Stimulated activated naive CD8-positive, alpha-beta T cell treated with anti-CD3 and anti-CD28 coated beads, Interleukin-15, Interleukin-2, amounts not matched to agents 100 ng/mL and 50 ng/mL, for 24 hours (primary cell): ENCODE results near the gene TTLL10.
A peak's percentile ranks its signal among the peaks of the same experiment; 100 is the strongest.
"Not testable (repeated sequence)": the region's sequence is repeated elsewhere in the genome, so short reads cannot be mapped to it uniquely, and the experiment has no call there.

Experiments used
- H3K27ac Mint-ChIP-seq: one replicate; pipeline ENCODE4 v1.8.0; 2021; ENCODE audit warnings: mild to moderate bottlenecking, mixed read lengths
- H3K27me3 Mint-ChIP-seq: one replicate; pipeline ENCODE4 v1.8.0; 2021; ENCODE audit warnings: mixed read lengths
- H3K36me3 Mint-ChIP-seq: one replicate; pipeline ENCODE4 v1.8.0; 2021; ENCODE audit warnings: low read depth, mixed read lengths
- H3K4me1 Mint-ChIP-seq: one replicate; pipeline ENCODE4 v1.8.0; 2021; ENCODE audit warnings: low read depth, mixed read lengths
- H3K4me3 Mint-ChIP-seq: one replicate; pipeline ENCODE4 v1.8.0; 2021; ENCODE audit warnings: mild to moderate bottlenecking, mixed read lengths
- H3K9me3 Mint-ChIP-seq: one replicate; pipeline ENCODE4 v1.8.0; 2021; ENCODE audit warnings: mixed read lengths

Gene TTLL10

DNA sequence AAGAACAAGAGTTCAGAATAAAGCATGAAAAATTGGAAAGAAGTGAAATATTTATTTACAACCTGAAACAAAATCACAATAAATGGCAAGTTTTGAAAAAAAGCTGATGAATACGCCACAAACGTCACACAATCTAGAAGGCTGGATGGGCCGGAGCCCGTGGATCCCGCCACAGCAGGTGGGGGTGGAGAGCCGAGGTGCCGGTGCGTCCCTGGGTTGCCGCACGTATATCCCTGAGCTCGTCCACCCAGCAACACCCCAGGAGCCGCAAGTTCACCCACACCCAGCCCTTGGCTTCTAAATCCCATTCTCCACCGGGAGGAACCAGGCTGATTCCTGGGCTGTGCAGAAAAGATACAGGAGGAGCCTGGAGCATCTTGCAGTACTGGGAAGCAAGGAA is 25.6 kb upstream of the TTLL10 start:
- H3K4me1 Mint-ChIP-seq = peaks cover 13% of the 10 kb centered on the region

DNA sequence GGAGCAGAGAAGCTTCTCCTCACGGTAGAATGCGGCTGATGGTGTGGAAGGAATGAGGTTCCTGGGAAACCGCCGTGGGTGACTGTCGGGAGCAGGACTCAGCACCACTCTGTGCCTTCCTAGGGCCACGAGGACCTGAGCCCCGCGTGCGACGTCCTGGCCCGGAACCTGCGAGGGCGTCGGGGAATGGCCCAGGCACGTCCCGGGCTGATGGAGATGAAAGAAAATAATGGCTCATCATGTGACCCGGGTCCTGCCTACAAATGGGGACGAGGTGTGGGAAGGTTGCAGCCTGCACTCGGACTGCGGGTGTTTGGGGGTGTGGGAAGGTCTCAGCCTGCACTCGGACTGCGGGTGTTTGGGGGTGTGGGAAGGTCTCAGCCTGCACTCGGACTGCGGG is 25.1 kb upstream of the TTLL10 start:
- Mint-ChIP-seq H3K27ac (no peak overlapping the region), H3K9me3 (peaks cover 14% of the 10 kb centered on the region), H3K4me1 (peaks cover 11% of the 10 kb centered on the region), H3K36me3 (peaks cover 12% of the 10 kb centered on the region), H3K27me3 (no peaks in the 10 kb centered on the region), H3K4me3 (no peak overlapping the region)

More for the DNA sequence above, 25.6 kb upstream of the TTLL10 start:
- Mint-ChIP-seq H3K9me3 (peaks cover 9% of the 10 kb centered on the region), H3K4me3 (no peak overlapping the region), H3K27me3 (no peaks in the 10 kb centered on the region), H3K36me3 (peaks cover 7% of the 10 kb centered on the region), H3K27ac (no peak overlapping the region)

DNA sequence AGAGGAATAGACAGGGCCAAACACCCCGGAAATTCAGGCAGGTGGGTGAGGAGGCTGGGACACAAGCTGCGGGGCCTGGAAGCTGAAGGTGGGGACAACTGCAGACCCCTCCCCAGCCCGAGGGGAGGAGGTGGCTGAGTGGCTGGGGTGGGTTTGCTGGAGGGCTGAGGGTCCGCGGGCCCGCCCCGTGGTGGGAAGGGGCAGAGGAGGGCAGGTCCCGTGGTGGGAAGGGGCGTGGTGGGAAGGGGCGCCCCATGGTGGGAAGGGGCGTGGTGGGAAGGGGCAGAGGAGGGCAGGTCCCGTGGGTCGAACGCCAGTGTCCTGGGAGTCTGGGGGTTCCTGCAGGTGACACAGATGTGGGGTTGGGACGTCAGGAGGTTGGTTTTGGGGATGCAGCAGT is 24.3 kb upstream of the TTLL10 start:
- peaks cover 3% of the 10 kb centered on the region for H3K4me1 Mint-ChIP-seq
- H3K36me3 Mint-ChIP-seq = peaks cover 12% of the 10 kb centered on the region
- H3K4me3 Mint-ChIP-seq = no peak overlapping the region
- H3K27me3 Mint-ChIP-seq = no peaks in the 10 kb centered on the region
- no peak overlapping the region for H3K27ac Mint-ChIP-seq
- peaks cover 19% of the 10 kb centered on the region for H3K9me3 Mint-ChIP-seq

- peaks cover 19% of the 10 kb centered on the region for H3K9me3 Mint-ChIP-seq
- no peaks in the 10 kb centered on the region for H3K27me3 Mint-ChIP-seq
- H3K27ac Mint-ChIP-seq = no peak overlapping the region
- H3K4me1 Mint-ChIP-seq = peaks cover 3% of the 10 kb centered on the region
- no peak overlapping the region for H3K4me3 Mint-ChIP-seq
- peaks cover 12% of the 10 kb centered on the region for H3K36me3 Mint-ChIP-seq
These were observed 23.6 kb upstream of the TTLL10 start for GRCh38 chr1:1150100-1150499.

- Mint-ChIP-seq H3K27me3 (no peaks in the 10 kb centered on the region), H3K9me3 (peaks cover 19% of the 10 kb centered on the region), H3K4me1 (peaks cover 3% of the 10 kb centered on the region), H3K4me3 (no peak overlapping the region), H3K27ac (no peak overlapping the region), H3K36me3 (peaks cover 12% of the 10 kb centered on the region)
These were observed 22.4 kb upstream of the TTLL10 start for GRCh38 chr1:1151306-1151705.

GRCh38 chr1:1152431-1152830 is 21.2 kb upstream of the TTLL10 start:
- not testable (repeated sequence) for H3K27me3 Mint-ChIP-seq, H3K4me1 Mint-ChIP-seq, H3K4me3 Mint-ChIP-seq
- H3K27ac Mint-ChIP-seq = peak overlapping the region; percentile 71
- peaks cover 19% of the 10 kb centered on the region for H3K9me3 Mint-ChIP-seq
- H3K36me3 Mint-ChIP-seq = peaks cover 12% of the 10 kb centered on the region

GRCh38 chr1:1153215-1153614 is 20.5 kb upstream of the TTLL10 start:
- H3K27me3 Mint-ChIP-seq, H3K4me3 Mint-ChIP-seq, H3K4me1 Mint-ChIP-seq: not testable (repeated sequence)
- H3K27ac Mint-ChIP-seq = peak overlapping the region; percentile 71
- peaks cover 12% of the 10 kb centered on the region for H3K36me3 Mint-ChIP-seq
- H3K9me3 Mint-ChIP-seq = peaks cover 19% of the 10 kb centered on the region

DNA sequence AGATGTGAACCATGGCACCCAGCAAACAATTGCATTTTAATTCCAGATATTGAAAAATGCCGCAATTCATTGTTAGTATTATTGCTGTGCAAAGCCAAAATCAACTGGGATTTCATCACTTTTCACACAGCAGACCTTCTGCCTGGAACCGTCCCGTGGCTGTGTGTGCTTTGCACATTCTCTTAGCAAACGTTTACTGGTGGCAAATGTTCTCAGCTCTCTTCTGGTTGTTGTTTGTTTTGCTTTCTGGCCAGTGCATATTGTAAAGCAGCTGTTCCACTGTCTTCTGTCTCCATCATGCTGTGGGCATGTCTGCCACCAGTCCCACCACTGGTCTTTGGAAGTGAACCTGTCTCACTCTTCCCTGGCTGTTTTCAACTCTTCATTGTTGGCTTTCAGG is 19.8 kb upstream of the TTLL10 start:
- H3K27ac Mint-ChIP-seq = peak overlapping the region; percentile 26

DNA sequence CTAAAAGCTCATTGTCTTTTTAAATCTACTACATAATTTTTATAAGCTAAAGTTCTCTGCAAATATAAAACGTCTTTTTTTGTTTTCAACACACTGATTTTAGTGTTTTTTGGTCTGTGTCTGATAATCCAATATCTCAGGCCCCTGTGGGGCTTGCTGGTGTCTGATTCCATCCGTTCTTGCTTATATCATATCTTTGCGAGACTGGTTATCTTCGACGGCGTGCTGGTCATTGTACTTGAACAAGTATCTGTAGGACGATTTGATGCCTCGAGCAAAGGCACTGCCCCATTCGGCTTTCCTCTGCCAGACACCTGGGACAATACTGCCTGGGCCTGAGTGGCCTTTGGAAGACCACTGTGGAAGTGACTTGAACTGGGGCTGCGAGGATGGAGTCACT is 18.4 kb upstream of the TTLL10 start:
- no peak overlapping the region for H3K27ac Mint-ChIP-seq
- peaks cover 19% of the 10 kb centered on the region for H3K9me3 Mint-ChIP-seq
- H3K36me3 Mint-ChIP-seq = peaks cover 12% of the 10 kb centered on the region
- H3K4me3 Mint-ChIP-seq = no peak overlapping the region
- peaks cover 6% of the 10 kb centered on the region for H3K4me1 Mint-ChIP-seq
- H3K27me3 Mint-ChIP-seq = no peaks in the 10 kb centered on the region

More for the DNA sequence above, 19.8 kb upstream of the TTLL10 start:
- Mint-ChIP-seq H3K27me3 (no peaks in the 10 kb centered on the region), H3K4me1 (peaks cover 3% of the 10 kb centered on the region), H3K36me3 (peaks cover 12% of the 10 kb centered on the region), H3K4me3 (no peak overlapping the region), H3K9me3 (peaks cover 19% of the 10 kb centered on the region)

- Mint-ChIP-seq H3K9me3 (peaks cover 19% of the 10 kb centered on the region), H3K27me3 (no peaks in the 10 kb centered on the region), H3K4me1 (peaks cover 6% of the 10 kb centered on the region), H3K4me3 (peak overlapping the region; percentile 52), H3K27ac (no peak overlapping the region), H3K36me3 (peaks cover 12% of the 10 kb centered on the region)
These were observed 17.3 kb upstream of the TTLL10 start for GRCh38 chr1:1156140-1157032.

DNA sequence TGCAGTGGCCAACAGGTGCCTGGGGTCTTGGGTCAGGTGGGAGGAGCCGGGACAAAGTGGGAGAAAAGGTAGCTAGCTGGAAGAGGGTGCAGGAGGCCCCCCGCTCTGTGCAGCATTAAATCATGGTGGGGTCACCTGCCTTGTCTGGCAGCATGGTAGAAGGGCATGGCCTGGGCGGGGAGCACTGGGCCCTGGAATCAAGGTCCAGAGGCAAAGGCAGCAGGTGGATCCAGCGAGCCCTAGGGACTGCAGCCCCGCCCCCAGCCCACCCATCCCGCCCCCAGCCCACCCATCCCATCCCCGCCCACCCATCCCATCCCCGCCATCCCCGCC is 16.7 kb upstream of the TTLL10 start:
- Mint-ChIP-seq H3K27ac (no peak overlapping the region), H3K4me1 (peaks cover 6% of the 10 kb centered on the region), H3K36me3 (peaks cover 12% of the 10 kb centered on the region), H3K27me3 (no peaks in the 10 kb centered on the region), H3K4me3 (peak overlapping the region; percentile 52), H3K9me3 (peaks cover 19% of the 10 kb centered on the region)

DNA sequence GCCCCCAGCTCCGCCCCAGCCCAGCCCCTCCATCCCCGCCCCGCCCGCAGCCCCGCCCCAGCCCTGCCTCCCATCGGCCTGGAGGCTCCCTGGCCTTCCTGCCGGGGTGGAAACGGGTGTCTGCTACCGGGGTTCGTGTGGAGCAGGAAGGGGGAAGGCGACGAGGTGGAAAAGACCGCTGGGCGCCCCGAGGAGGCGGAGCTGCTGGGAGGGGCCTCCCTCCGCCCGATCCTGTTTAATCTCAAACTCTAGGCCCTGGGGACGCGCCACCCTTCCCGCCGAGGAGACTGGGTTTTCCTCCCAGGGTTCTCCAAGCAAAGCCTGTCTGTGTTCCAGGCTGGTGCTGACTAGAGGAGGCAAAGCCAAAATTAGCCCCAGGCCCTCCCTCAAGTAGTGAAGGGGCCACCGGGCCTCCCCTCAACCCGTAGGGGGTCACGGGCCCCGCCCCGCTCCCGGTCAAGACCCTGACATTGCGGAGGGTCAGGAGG is 16.2 kb upstream of the TTLL10 start:
- peaks cover 11% of the 10 kb centered on the region for H3K36me3 Mint-ChIP-seq
- peak overlapping the region; percentile 68 for H3K4me3 Mint-ChIP-seq
- H3K4me1 Mint-ChIP-seq = peaks cover 6% of the 10 kb centered on the region
- H3K27ac Mint-ChIP-seq = peak overlapping the region; percentile 52
- no peaks in the 10 kb centered on the region for H3K27me3 Mint-ChIP-seq
- peaks cover 15% of the 10 kb centered on the region for H3K9me3 Mint-ChIP-seq

DNA sequence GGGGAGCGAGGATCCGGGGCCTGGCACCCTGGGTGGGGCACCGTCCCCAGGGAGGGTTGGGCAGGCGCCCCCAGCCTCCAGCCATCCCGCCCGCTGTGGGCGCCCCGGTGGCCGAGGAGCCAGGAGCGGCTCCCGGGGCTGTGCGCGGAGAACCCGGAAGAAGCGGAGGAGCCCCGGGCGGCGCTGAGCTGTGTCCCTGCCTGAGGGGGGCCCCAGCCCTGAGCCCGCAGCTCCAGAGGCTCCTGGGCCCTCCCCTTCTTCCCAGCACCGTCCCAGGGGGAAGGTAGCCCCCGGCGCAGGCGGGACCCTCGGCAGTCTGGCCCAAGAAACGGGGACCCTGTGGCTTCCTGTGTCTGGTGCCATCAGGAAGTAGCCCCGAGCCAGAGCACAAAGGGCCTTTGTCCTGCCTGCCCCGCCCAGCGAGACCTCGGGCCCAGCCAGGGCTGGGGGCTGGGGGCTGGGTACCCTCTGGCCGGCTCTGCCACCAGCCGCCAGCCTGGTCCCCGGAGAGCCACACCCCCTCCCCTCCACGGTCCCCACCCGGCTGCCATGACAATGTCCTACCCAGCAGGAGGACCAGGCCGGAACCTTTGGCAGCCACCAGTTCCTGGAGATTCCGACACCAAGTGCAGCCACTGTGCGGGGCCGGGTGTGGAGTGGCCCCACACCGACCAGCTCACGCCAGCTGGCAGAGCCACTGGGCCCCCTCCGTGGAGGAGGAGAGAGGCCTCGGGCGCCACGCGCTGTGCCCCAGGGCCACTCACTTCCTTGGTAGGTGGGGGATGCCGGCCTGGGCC is 15.6 kb upstream of the TTLL10 start:
- Mint-ChIP-seq H3K27me3 (no peaks in the 10 kb centered on the region), H3K4me1 (peaks cover 6% of the 10 kb centered on the region), H3K9me3 (peaks cover 9% of the 10 kb centered on the region), H3K27ac (no peak overlapping the region), H3K4me3 (peak overlapping the region; percentile 68), H3K36me3 (peaks cover 4% of the 10 kb centered on the region)

- Mint-ChIP-seq H3K4me3 (no peak overlapping the region), H3K4me1 (peaks cover 3% of the 10 kb centered on the region), H3K27ac (no peak overlapping the region), H3K27me3 (no peaks in the 10 kb centered on the region), H3K36me3 (no peaks in the 10 kb centered on the region), H3K9me3 (no peaks in the 10 kb centered on the region)
These were observed 13.3 kb upstream of the TTLL10 start for GRCh38 chr1:1160281-1160930.
